ENCODE data around the gene IFNGR1. TPM values are rescaled to one million over a fixed set of nuclear protein-coding genes. Genes with fewer than 3 reads are reported as not detected.
"Not testable (repeated sequence)": the region's sequence is repeated elsewhere in the genome, so short reads cannot be mapped to it uniquely, and the experiment has no call there.

The IFNGR1 gene
- total RNA-seq, 1 donor from 2014 or later = 239 TPM

DNA sequence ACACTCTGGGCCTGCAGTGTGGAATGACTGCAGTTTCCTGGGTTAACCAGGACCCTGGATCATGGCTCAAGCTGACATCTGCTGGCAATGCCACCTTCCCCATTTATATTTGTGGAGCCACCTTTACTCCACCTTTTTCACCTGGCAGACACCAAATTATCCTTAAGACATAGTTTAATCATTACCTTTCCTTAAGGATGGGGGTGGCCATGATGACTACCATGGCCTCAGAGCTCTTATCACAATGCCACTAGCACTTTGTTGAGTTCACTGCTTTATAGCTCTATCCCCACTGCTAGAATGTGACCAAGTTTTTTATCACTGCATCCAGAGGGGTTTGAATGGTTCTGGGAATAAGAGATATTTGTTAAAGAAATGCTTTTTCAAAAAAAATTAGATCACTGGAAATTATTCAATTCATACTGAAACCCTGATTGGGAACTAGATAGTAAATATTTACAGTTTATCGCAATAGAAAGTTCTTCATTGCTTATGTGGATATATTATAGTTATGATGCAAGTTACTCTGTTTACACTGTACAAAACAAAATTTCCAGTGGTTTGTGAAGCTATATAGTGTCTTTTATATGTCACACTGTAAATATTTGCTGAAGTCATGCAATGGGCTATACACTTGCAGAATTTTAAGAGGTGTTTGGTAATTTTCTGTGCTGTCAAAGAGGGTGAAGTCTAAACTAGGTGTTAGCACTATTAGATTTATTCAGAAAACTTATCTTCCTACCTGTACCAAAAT lies 37.3 kb upstream of the IFNGR1 start:
- TF ChIP-seq, protein P1, sequence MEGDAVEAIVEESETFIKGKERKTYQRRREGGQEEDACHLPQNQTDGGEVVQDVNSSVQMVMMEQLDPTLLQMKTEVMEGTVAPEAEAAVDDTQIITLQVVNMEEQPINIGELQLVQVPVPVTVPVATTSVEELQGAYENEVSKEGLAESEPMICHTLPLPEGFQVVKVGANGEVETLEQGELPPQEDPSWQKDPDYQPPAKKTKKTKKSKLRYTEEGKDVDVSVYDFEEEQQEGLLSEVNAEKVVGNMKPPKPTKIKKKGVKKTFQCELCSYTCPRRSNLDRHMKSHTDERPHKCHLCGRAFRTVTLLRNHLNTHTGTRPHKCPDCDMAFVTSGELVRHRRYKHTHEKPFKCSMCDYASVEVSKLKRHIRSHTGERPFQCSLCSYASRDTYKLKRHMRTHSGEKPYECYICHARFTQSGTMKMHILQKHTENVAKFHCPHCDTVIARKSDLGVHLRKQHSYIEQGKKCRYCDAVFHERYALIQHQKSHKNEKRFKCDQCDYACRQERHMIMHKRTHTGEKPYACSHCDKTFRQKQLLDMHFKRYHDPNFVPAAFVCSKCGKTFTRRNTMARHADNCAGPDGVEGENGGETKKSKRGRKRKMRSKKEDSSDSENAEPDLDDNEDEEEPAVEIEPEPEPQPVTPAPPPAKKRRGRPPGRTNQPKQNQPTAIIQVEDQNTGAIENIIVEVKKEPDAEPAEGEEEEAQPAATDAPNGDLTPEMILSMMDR (IDR thresholded peaks at IDR 0.05) = no peak

GRCh38 chr6:137254966-137255365 lies 35.8 kb upstream of the IFNGR1 start:
- no peak overlapping the region for H3K27ac ChIP-seq
- intact Hi-C loops (cut with DNase I) = no loop called here
- H3K4me3 ChIP-seq = no peak overlapping the region
- TF ChIP-seq, protein P1 (IDR thresholded peaks at IDR 0.05) = no peak
- H3K4me1 ChIP-seq = peaks cover under 1% of the 10 kb centered on the region
- peaks cover 11% of the 10 kb centered on the region for H3K9me3 ChIP-seq
- no peaks in the 10 kb centered on the region for H3K27me3 ChIP-seq
- ATAC-seq (no peak), DNase-seq (no peak)
- no peaks in the 10 kb centered on the region for H3K36me3 ChIP-seq

More for the DNA sequence above, 37.3 kb upstream of the IFNGR1 start:
- Histone ChIP-seq H3K36me3 (no peaks in the 10 kb centered on the region), H3K4me1 (peaks cover 13% of the 10 kb centered on the region), H3K27me3 (no peaks in the 10 kb centered on the region), H3K9me3 (peaks cover 11% of the 10 kb centered on the region), H3K4me3 (no peak overlapping the region), H3K27ac (no peak overlapping the region)
- intact Hi-C loops (cut with DNase I) = no loop called here
- ATAC-seq = no peak
- DNase-seq = no peak

- peaks cover 11% of the 10 kb centered on the region for H3K9me3 ChIP-seq
- H3K36me3 ChIP-seq; H3K4me3 ChIP-seq; H3K4me1 ChIP-seq; H3K27ac ChIP-seq; H3K27me3 ChIP-seq; intact Hi-C loops (cut with DNase I); ATAC-seq; DNase-seq: not testable (repeated sequence)
Measured at GRCh38 chr6:137254430-137254829, 35.2 kb upstream of the IFNGR1 start.

- no peak for DNase-seq
- intact Hi-C loops (cut with DNase I) = no loop called here
- Histone ChIP-seq H3K27me3 (no peaks in the 10 kb centered on the region), H3K9me3 (no peaks in the 10 kb centered on the region), H3K4me1 (no peaks in the 10 kb centered on the region), H3K4me3 (no peak overlapping the region), H3K36me3 (no peaks in the 10 kb centered on the region), H3K27ac (no peak overlapping the region)
- TF ChIP-seq, protein P1 (IDR thresholded peaks at IDR 0.05) = no peak
- ATAC-seq = peak; percentile 90
Measured at GRCh38 chr6:137248702-137249101, 29.5 kb upstream of the IFNGR1 start.

- H3K27me3 ChIP-seq = no peaks in the 10 kb centered on the region
- H3K4me1 ChIP-seq = no peaks in the 10 kb centered on the region
- ATAC-seq = no peak
- no peaks in the 10 kb centered on the region for H3K9me3 ChIP-seq
- no peak overlapping the region for H3K4me3 ChIP-seq
- DNase-seq = no peak
- H3K27ac ChIP-seq = no peak overlapping the region
- intact Hi-C loops (cut with DNase I) = no loop called here
- TF ChIP-seq, protein P1 (IDR thresholded peaks at IDR 0.05) = no peak
- H3K36me3 ChIP-seq = no peaks in the 10 kb centered on the region
Measured at GRCh38 chr6:137247724-137248123, 28.5 kb upstream of the IFNGR1 start.

DNA sequence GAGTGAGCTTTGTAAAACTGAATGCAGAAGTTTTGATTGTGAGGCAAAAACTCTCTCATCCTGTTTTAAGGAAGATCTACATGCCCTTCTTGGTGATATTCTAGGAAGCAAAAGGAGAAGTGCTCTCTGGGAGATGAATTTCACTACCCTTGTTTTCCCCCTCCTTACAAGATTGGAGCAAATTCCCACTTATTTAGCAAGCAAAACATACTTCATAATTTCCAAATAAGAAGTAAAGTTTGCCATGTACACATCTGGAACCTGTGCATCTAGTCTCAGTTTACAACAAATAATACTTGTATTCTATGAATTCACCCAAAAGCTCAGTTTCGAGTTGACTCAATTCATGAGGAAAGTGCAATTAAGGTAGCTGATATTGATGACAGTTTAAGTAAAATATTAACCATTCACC lies 27.6 kb upstream of the IFNGR1 start:
- no peak overlapping the region for H3K4me3 ChIP-seq
- intact Hi-C loops (cut with DNase I) = no loop called here
- H3K36me3 ChIP-seq = no peaks in the 10 kb centered on the region
- TF ChIP-seq, protein P1 (IDR thresholded peaks at IDR 0.05) = no peak
- H3K4me1 ChIP-seq = no peaks in the 10 kb centered on the region
- ATAC-seq = no peak
- H3K27ac ChIP-seq = no peak overlapping the region
- H3K27me3 ChIP-seq = no peaks in the 10 kb centered on the region
- H3K9me3 ChIP-seq = no peaks in the 10 kb centered on the region
- DNase-seq = no peak

Data from upper lobe of right lung (tissue), 1 donor.